Thoracic aorta (tissue), 2 donors: ENCODE results near the gene SAP30L. TPM values are rescaled to one million over a fixed set of nuclear protein-coding genes. Genes with fewer than 3 reads are reported as not detected.

Experiments used
- ATAC-seq: fragments of 150-250 bp; one replicate; pipeline ENCODE4 v1.8.0; 2017; ENCODE audit warnings: low read depth; ENCODE audit not compliant: insufficient number of reproducible peaks, low FRiP score
- DNase-seq: peaks from one replicate; pipeline ENCODE4 v3.0.0-alpha.2; 2020; ENCODE audit warnings: low spot score
- H3K27ac ChIP-seq, 2 donors: fragments of 200-600 bp; sonication (generic); 1 replicate in 1 of 2; 2 replicates in 1 of 2; pipeline ENCODE4 v1.5.1; 2016; ENCODE audit warnings: mild to moderate bottlenecking in 2 of 2, moderate library complexity in 2 of 2
- H3K27me3 ChIP-seq: fragments of 200-600 bp; sonication (generic); replicated peaks from 2 replicates; pipeline ENCODE4 v1.6.0; 2016; ENCODE audit warnings: mild to moderate bottlenecking; ENCODE audit not compliant: insufficient read depth
- H3K36me3 ChIP-seq: fragments of 200-600 bp; sonication (generic); one replicate; pipeline ENCODE4 v1.5.1; 2016
- H3K4me1 ChIP-seq, 2 donors: fragments of 200-600 bp; sonication (generic); 1 replicate in 1 of 2; 2 replicates in 1 of 2; pipeline versions ENCODE4 v1.5.1 to v1.6.0; 2016; ENCODE audit warnings: low read depth in 2 of 2, mild to moderate bottlenecking in 1 of 2; ENCODE audit not compliant: control insufficient read depth in 1 of 2
- H3K4me3 ChIP-seq: fragments of 200-600 bp; sonication (generic); 2 replicates; pipeline ENCODE4 v1.5.1; 2016; ENCODE audit warnings: mild to moderate bottlenecking
- H3K9me3 ChIP-seq: fragments of 200-600 bp; sonication (generic); 2 replicates; pipeline ENCODE4 v1.5.1; 2016
- CTCF ChIP-seq: fragments of 200-600 bp; sonication (generic); IDR thresholded peaks from one replicate; pipeline ENCODE4 v1.5.1; 2019; ENCODE audit warnings: antibody characterized with exemption
- total RNA-seq, 2 donors: library from RNA; depleted of rRNA; stranded (reverse); fragments of >200 nt; gene quantifications; one replicate each; pipeline versions ENCODE4 v1.1.0 to v1.2.3, GENCODE V29; 2016

The SAP30L gene
- total RNA-seq, 2 donors from 2014 or later, result 43.7 to 85.6 TPM

GRCh38 chr5:154406231-154406630 is 39.6 kb upstream of the SAP30L start:
- Histone ChIP-seq H3K4me3 (no peak overlapping the region), H3K9me3 (no peaks in the 10 kb centered on the region), H3K4me1 (peaks cover 3 to 10% of the 10 kb centered on the region in 2 donors), H3K27ac (no peak overlapping the region), H3K36me3 (no peaks in the 10 kb centered on the region), H3K27me3 (no peaks in the 10 kb centered on the region)
- DNase-seq (no peak), ATAC-seq (no peak)
- no peak for TF ChIP-seq CTCF

- DNase-seq, result no peak
- Histone ChIP-seq H3K27ac (no peak overlapping the region), H3K9me3 (no peaks in the 10 kb centered on the region), H3K36me3 (no peaks in the 10 kb centered on the region), H3K27me3 (no peaks in the 10 kb centered on the region), H3K4me3 (no peak overlapping the region), H3K4me1 (peaks cover 3 to 10% of the 10 kb centered on the region in 2 donors)
- ATAC-seq, result no peak
- no peak for TF ChIP-seq CTCF
Measured at GRCh38 chr5:154406826-154407225, 39.0 kb upstream of the SAP30L start.

DNA sequence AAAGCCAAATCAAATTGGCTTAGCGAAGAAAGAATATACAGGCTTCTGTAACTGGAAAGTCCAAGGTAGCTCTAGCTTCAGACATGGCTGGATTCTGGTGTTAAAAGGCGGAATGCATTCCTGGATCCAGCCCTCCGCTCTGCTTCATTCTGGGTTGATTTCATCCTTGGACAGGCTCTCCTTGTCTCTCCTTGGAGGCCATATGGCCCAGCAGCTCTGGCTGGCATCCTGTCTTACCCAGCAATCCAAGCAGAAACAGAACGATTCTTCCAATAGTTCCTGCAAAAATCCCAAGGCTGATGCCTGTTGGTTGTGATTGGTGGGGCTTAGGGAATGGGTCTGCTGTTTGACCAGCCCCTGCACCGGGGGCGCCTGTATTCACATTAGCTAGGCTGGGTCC is 37.0 kb upstream of the SAP30L start:
- ATAC-seq (no peak), DNase-seq (no peak)

GRCh38 chr5:154409230-154409840 is 36.5 kb upstream of the SAP30L start:
- TF ChIP-seq CTCF, result no peak
- DNase-seq, result no peak
- H3K4me3 ChIP-seq, result no peak overlapping the region
- H3K27ac ChIP-seq, result no peak overlapping the region
- no peak for ATAC-seq
- peaks cover 3 to 10% of the 10 kb centered on the region in 2 donors for H3K4me1 ChIP-seq
- H3K9me3 ChIP-seq, result no peaks in the 10 kb centered on the region
- no peaks in the 10 kb centered on the region for H3K27me3 ChIP-seq
- H3K36me3 ChIP-seq, result peaks cover 8% of the 10 kb centered on the region

More for the DNA sequence above, 37.0 kb upstream of the SAP30L start:
- TF ChIP-seq CTCF, result no peak
- Histone ChIP-seq H3K9me3 (no peaks in the 10 kb centered on the region), H3K27ac (no peak overlapping the region), H3K27me3 (no peaks in the 10 kb centered on the region), H3K4me1 (peaks cover 3 to 10% of the 10 kb centered on the region in 2 donors), H3K4me3 (no peak overlapping the region), H3K36me3 (peaks cover 8% of the 10 kb centered on the region)

DNA sequence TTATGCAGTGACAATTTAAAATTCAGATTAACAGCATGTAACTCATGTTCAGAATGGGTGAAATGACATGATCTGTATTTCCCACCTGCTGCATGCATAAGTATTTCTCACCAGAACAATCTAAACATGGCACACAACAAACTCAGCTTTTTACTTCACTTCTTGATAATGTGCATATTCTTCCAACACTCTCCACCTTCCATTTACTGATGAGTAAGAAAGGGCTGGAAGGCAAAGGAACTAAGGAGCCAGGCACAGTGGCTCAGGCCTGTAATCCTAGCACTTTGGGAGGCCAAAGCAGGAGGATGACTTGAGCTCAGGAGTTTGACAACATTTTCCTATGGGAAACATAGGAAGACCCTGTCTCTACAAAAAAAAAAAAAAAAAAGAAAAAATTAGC is 35.8 kb upstream of the SAP30L start:
- no peaks in the 10 kb centered on the region for H3K27me3 ChIP-seq
- peaks cover 8% of the 10 kb centered on the region for H3K36me3 ChIP-seq
- TF ChIP-seq CTCF, result no peak
- H3K27ac ChIP-seq, result no peak overlapping the region
- DNase-seq, result no peak
- no peak overlapping the region for H3K4me3 ChIP-seq
- peaks cover under 1 to 5% of the 10 kb centered on the region in 2 donors for H3K4me1 ChIP-seq
- ATAC-seq, result no peak
- no peaks in the 10 kb centered on the region for H3K9me3 ChIP-seq
